ENCODE results near the gene KIAA0513.

KIAA0513 gene

DNA sequence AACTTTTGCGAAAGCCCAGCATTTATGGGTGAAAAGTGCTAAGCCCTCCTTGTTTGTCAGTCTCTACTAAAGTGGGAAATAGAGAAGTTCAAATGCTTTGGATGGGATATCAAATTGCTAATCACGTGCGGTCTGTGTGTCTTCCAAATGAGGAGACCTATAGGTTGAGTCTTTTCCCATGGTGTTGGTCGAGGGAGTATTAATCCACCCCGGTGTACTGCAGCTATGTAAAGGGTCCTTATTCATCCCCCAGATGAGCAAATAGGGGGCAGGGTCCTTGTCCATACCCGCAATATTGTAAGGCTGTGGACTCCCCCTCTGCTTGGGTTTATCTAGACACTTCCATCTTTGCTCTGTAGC lies 14.6 kb downstream of the KIAA0513 start:
- H3K4me2 ChIP-seq (ENCODE audit: insufficient read depth, low read length): no peak overlapping the region
- no peak overlapping the region for H3K9ac ChIP-seq (ENCODE audit: low read depth, low read length)
- H2AFZ ChIP-seq (ENCODE audit: low read depth, low read length): no peak overlapping the region
- no peak overlapping the region for H3K27ac ChIP-seq (ENCODE audit: low read length)
- no peaks in the 10 kb centered on the region for H3K9me3 ChIP-seq (ENCODE audit: insufficient read depth, low read length, severe bottlenecking)
- DNase-seq (no peak), ATAC-seq (ENCODE audit: insufficient read depth, low read depth) (no peak)
- no peak overlapping the region for H3K4me3 ChIP-seq (ENCODE audit: low read depth in 1 of 2, low read length in 2 of 2)
- no peaks in the 10 kb centered on the region for H3K79me2 ChIP-seq (ENCODE audit: insufficient read depth, low read length)
- no peaks in the 10 kb centered on the region for H3K27me3 ChIP-seq (ENCODE audit: insufficient read depth, low read length, poor library complexity)
- no peaks in the 10 kb centered on the region for H3K4me1 ChIP-seq (ENCODE audit: insufficient read depth, low read length)
- TF ChIP-seq EZH2 (IDR thresholded peaks at IDR 0.05; ENCODE audit: borderline replicate concordance, low read depth, low read length, severe bottlenecking): no peak
- TF ChIP-seq, protein P1, sequence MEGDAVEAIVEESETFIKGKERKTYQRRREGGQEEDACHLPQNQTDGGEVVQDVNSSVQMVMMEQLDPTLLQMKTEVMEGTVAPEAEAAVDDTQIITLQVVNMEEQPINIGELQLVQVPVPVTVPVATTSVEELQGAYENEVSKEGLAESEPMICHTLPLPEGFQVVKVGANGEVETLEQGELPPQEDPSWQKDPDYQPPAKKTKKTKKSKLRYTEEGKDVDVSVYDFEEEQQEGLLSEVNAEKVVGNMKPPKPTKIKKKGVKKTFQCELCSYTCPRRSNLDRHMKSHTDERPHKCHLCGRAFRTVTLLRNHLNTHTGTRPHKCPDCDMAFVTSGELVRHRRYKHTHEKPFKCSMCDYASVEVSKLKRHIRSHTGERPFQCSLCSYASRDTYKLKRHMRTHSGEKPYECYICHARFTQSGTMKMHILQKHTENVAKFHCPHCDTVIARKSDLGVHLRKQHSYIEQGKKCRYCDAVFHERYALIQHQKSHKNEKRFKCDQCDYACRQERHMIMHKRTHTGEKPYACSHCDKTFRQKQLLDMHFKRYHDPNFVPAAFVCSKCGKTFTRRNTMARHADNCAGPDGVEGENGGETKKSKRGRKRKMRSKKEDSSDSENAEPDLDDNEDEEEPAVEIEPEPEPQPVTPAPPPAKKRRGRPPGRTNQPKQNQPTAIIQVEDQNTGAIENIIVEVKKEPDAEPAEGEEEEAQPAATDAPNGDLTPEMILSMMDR (IDR thresholded peaks at IDR 0.05; ENCODE audit: borderline replicate concordance, extremely low read depth, low read length, poor library complexity, severe bottlenecking): no peak
- H3K36me3 ChIP-seq (ENCODE audit: insufficient read depth, low read length): no peaks in the 10 kb centered on the region
- H4K20me1 ChIP-seq (ENCODE audit: insufficient read depth, low read length): no peaks in the 10 kb centered on the region; the same call in 1 of the 2 replicates

DNA sequence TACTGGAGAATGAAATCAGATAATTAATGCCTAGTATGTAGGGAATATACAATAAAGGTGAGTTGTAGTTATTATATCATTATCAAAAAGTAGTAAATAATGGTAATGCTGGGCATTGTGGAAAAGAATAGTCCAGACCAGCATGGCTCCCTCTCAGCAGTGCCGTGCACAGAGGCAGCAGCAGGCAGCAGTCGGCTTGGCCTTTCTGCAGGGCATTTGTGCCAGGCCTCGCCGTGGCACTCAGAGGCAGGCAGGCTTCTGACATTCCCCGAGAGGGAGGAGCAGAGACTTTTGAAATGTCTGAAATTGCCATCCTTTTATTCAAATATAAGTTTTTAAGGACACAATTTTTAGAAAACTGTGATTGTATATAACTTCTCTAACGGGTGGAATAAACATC lies 15.0 kb downstream of the KIAA0513 start:
- ATAC-seq (ENCODE audit: insufficient read depth, low read depth): no peak
- Histone ChIP-seq H3K36me3 (ENCODE audit: insufficient read depth, low read length) (no peaks in the 10 kb centered on the region), H3K4me1 (ENCODE audit: insufficient read depth, low read length) (no peaks in the 10 kb centered on the region), H3K9ac (ENCODE audit: low read depth, low read length) (no peak overlapping the region), H3K9me3 (ENCODE audit: insufficient read depth, low read length, severe bottlenecking) (no peaks in the 10 kb centered on the region), H3K27ac (ENCODE audit: low read length) (no peak overlapping the region), H3K4me2 (ENCODE audit: insufficient read depth, low read length) (no peak overlapping the region), H2AFZ (ENCODE audit: low read depth, low read length) (no peak overlapping the region), H4K20me1 (ENCODE audit: insufficient read depth, low read length) (no peaks in the 10 kb centered on the region; the same call in none of the 2 replicates), H3K79me2 (ENCODE audit: insufficient read depth, low read length) (no peaks in the 10 kb centered on the region), H3K27me3 (ENCODE audit: insufficient read depth, low read length, poor library complexity) (no peaks in the 10 kb centered on the region), H3K4me3 (ENCODE audit: low read depth in 1 of 2, low read length in 2 of 2) (no peak overlapping the region)
- DNase-seq: no peak
- TF ChIP-seq EZH2 (IDR thresholded peaks at IDR 0.05; ENCODE audit: borderline replicate concordance, low read depth, low read length, severe bottlenecking): no peak
- TF ChIP-seq, protein P1 (IDR thresholded peaks at IDR 0.05; ENCODE audit: borderline replicate concordance, extremely low read depth, low read length, poor library complexity, severe bottlenecking): no peak

DNA sequence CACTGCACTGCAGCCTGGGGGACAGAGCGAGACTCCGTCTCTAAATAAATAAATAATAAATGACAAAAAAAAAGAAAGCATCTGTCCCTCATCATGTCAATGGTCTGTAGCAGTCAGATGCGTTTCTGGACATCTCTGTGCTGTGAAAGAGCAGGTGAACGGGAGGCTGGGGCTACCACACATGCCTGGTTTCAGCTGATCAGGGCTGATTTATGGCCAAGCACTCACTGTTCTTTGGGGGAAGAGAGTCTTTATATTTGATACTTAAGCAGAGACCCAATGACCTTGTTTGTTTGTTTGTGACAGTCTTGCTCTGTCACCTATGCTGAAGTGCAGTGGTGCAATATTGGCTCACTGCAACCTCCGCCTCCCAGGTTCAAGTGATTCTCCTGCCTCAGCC lies 17.5 kb downstream of the KIAA0513 start:
- Histone ChIP-seq H3K27me3 (ENCODE audit: insufficient read depth, low read length, poor library complexity) (no peaks in the 10 kb centered on the region), H3K4me3 (ENCODE audit: low read depth in 1 of 2, low read length in 2 of 2) (no peak overlapping the region), H4K20me1 (ENCODE audit: insufficient read depth, low read length) (no peaks in the 10 kb centered on the region; the same call in none of the 2 replicates), H3K9ac (ENCODE audit: low read depth, low read length) (no peak overlapping the region), H3K9me3 (ENCODE audit: insufficient read depth, low read length, severe bottlenecking) (no peaks in the 10 kb centered on the region), H2AFZ (ENCODE audit: low read depth, low read length) (no peak overlapping the region), H3K36me3 (ENCODE audit: insufficient read depth, low read length) (no peaks in the 10 kb centered on the region), H3K27ac (ENCODE audit: low read length) (no peak overlapping the region), H3K79me2 (ENCODE audit: insufficient read depth, low read length) (no peaks in the 10 kb centered on the region), H3K4me1 (ENCODE audit: insufficient read depth, low read length) (no peaks in the 10 kb centered on the region), H3K4me2 (ENCODE audit: insufficient read depth, low read length) (no peak overlapping the region)
- DNase-seq (no peak), ATAC-seq (ENCODE audit: insufficient read depth, low read depth) (no peak)
- TF ChIP-seq, protein P1 (IDR thresholded peaks at IDR 0.05; ENCODE audit: borderline replicate concordance, extremely low read depth, low read length, poor library complexity, severe bottlenecking): no peak
- TF ChIP-seq EZH2 (IDR thresholded peaks at IDR 0.05; ENCODE audit: borderline replicate concordance, low read depth, low read length, severe bottlenecking): no peak

All from DND-41 (cell line).